RCC 7860 (cell line): ENCODE data around the gene SMIM41.
"Not testable (repeated sequence)": the region's sequence is repeated elsewhere in the genome, so short reads cannot be mapped to it uniquely, and the experiment has no call there.

ENCODE experiments used
- DNase-seq: peaks from one replicate; pipeline ENCODE4 v3.0.0-alpha.2; 2015; ENCODE audit warnings: low spot score
- FAIRE-seq: peaks from 2 replicates; lab custom pipeline; 2012; peaks lifted over from hg19 to GRCh38; lab: Jason Lieb, UNC

SMIM41 gene

DNA sequence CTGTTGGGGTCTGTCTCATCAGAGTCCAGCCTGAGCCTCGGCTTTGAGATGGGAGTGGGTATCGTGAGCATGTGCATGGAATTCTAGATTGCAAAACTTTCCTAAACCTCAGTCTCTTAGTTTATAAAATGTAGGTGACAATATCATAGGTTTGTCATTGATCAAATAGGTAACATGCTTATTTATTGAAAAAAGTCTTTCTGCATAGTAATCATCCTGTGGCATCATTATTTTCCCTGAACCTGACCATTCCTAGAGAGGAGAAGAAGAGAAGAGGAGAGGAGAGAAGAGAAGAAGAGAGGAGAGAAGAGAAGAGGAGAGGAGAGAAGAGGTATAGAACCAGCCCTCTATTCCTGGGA, 4.1 kb downstream of the SMIM41 start:
- no peak for FAIRE-seq
- DNase-seq, result no peak

DNA sequence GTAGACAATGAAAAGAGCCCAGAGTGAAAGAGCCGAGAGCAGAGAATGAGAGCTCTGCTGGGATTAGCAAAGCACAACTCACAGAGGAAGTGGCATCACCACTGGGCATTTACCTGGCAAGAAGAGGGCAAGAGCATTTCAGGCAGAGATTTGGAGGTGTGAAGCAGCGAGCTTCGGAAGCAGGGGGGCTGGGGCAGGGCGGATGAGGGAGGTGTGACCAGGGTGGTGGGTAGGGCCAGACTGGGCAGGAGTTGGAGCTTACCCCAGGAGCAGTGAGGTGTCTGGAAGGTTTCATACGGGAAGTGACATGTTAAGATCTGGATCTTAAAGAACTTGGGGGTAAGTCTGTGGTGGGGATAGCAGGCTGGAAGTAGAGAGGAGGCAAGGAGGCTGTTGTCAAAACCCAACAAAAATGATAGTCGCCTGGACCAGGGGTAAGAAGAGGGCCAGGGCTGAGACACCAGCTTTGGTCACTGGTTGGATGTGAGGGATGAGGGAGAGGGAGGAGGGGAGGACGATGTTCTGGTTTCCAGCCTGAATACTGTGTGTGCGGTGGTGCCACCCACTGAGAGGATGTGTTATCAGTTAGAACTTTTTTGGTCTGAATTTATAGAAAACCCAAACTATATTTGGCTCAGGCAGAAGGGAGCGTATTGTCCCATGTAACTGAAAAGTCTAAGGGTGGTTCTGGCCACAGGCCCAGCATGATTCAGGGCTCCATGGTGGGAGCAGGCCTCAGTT, 5.2 kb downstream of the SMIM41 start:
- FAIRE-seq (no peak), DNase-seq (no peak)

DNA sequence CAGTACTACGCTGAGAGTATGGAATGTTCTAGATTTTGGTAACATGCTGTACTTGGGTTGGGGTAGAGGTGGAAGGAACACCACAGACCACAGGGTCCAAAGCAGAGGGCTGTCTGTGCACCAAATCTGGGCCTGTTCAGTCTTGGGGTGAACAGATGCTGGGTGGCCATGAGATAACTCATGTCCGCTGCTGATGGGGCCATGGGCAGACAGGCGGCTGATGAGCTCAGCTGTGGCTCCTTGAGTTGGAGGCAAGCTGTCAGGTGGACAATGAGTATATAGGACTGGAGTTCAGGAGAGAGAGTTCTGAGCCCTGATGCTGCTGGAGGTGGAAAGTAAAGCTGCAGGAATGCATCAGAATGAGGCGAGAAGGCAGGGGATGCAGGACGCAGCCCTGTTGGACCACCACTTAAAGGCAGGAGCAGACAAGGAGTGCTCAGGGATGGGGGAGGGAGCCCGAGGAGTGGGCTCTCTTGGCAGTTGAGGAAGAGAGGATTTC, 6.2 kb downstream of the SMIM41 start:
- DNase-seq, result no peak
- FAIRE-seq, result no peak

DNA sequence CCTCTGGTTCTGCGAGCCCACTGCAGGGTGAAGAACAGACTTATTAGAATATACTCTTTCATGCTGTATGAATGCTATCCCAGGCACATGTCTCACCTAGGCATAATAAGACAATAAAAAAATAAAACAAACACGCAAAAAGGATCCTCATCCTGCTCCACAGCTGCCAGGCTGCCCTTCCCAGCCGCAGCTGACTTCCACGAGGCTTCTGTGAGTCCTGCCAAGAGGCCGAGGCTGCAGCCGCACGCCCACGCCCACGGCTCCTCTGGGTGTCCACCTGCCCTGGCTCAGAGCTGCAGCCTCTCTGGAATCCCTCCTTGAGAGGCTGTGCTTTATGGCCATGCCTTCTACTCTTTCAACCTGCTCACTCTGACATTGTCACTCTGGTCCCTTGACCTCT, 6.9 kb downstream of the SMIM41 start:
- FAIRE-seq (no peak), DNase-seq (no peak)

DNA sequence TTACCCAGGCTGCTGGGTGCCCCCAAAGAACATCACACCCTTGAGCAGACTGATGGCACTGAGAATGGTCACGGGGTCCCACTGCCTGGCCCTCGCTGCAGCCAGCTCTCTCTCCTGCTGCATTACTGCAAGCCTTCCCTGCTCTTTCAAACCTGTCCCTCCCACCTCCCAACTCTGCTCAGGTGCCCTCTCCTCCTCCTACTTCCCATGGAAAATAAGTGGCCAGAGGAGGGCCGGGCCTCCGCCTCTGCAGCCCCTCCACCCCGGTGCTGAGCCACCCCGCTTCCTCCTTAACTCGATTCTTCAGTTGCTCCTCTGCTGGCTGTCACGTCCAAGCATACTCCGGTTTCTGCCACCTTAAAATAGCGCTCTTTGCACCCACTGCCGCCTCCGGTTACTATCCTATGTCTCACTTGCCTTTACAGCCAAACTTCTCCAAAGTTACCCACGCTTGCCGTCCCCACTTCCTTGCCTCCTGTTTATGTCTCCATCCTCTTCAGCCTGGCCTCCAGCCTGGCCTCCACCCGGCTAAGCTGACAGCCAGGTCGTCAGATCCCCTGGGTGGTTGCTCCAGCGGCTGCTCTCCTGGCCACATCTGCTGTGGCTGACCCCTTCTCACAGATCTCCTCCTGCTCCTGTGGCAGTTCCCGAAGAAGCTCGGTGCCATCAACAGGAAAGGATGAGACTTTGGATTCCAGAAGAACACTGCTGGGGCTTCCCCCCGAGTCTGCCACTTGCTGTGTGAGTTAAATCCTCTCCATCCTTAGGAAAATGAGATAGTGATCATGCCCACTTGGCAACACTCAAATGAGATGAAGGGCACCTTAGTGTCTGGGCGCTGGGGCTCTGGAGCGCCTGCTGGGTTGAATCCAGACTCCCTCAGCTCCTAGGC, 7.7 kb downstream of the SMIM41 start:
- DNase-seq (no peak), FAIRE-seq (no peak)

DNA sequence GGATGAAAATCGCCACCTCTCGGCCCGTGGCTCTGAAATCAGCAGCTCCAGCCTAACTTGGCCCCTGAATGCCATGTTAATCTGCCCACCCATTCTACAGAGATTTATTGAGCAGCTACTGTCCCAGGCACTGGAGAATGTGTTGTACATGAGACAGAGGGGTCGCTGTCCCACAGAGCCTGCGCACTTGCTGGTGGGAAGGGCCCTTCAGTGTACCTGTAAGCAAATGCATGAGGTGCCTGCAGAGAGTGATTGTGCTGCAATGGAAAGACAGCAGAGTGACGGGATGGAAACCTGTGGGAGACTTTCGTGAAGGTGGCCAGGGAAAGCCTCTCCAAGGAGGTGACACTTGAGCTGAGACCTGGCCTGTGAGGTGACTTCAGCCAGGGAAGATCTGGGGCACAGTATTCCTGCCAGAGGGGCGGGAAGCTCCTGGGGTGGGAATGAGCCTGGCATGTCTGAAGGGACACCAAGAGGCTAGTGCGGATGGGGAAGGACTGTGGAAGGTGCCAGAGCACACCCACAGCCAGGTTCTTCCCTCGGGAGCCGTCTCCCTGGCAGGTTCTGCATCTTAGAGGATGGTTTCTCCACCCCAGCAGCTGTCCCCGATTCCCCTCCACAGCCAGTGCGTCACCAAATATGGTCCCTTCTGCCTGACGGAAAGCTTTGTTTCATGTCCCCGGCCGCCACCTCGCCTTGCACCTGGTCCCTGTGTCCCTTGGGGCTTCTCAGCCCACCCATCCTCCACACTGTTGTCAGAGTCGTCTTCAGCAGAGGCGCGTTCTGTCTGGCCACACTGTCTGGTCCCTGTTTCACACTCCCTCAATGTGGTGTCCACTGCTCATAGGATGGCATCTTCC, 8.7 kb downstream of the SMIM41 start:
- DNase-seq (no peak), FAIRE-seq (no peak)

DNA sequence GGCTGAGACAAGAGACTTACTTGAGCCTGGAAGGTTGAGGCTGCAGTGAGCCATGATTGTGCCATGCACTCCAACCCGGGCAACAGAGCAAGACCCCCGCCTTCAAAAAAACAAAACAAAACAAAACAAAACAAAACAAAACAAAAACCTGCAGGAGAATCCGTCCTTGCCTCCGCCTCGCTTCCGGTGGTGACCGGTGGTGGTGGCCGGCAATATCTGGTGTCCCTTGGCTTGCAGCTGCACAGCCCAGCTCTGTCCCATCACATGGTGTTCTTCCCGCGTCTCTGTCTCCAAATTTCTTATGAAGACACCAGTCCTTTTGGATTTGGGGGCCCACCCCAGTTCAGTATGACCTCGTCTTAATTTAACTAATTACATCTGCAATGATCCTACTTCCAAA, 10.0 kb downstream of the SMIM41 start:
- DNase-seq (no peak), FAIRE-seq (no peak)

DNA sequence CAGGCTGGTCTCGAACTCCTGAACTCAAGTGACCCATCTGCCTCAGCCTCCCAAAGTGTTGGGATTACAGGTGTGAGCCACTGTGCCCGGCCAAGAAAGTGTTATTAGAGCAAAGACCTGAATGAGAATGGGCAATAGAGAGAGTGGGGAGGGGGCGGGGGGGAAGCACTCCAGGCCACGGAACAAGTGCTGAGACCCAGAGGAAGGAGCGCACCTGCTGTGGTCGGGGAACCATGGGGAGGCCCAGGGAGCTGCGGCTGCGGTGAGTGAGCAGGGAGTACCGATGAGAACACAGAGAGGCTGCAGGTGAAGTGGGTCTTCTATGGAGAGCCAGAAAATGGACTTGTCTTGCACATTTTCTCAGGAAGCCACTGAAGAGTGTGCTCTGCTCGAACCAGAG, 10.8 kb downstream of the SMIM41 start:
- FAIRE-seq, result no peak
- DNase-seq, result no peak

DNA sequence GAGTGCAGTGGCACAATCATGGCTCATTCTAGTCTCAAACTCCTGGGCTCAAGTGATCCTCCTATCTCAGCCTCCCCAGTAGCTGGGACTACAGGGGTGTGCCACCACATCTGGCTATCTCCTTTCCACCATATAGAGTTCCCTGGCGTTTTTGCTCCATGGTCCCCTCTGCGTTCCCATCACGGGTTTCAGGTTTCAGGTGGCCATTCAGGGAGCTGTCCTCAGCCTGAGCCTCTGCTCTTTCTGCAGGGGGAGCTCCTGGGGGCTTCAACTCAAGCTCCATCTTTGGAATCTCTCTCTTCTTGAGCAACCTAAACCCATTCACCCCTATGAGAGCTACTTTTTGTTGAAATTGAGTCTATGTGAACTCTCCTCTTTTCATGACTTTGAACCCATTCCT, 11.6 kb downstream of the SMIM41 start:
- FAIRE-seq (no peak), DNase-seq (no peak)

DNA sequence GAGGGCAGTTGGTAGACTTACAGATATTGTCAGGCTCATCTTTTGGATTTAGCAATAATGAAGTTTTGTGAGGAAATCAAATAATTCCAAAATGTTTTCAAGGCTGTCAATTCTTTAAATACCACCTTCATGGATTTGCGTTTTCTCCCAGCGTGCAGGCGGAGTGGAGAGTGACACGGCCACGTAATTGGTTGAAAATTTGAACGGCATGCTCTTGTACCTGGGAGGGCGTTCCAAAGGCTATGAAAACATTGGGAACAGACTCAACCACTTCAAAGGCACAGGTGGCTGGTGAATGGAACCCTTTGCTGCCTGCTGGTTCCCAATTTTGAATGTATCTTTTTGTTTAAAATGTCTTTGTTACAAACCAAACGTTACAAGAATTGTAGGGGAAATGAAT, 12.4 kb downstream of the SMIM41 start:
- DNase-seq (no peak), FAIRE-seq (no peak)

DNA sequence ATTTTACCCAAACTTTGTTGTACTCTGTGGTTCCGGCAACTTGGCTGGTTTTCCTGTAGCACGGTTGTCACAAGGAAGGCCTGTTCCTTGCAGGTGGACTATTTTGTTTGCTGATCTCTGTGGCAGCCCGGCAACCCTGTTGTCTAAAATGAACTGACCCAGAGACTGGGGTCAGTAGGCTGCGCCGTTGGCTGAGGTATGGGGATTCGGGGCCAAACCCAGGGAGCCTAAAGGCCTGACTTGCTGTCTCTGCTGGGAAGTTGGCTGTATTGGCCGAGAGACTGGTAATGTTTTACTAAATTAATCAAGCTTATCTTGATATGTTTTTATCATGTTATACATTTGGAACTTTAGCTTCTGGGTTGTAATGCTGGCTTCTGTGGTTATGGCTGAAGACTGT, 13.8 kb downstream of the SMIM41 start:
- FAIRE-seq (no peak), DNase-seq (no peak)

DNA sequence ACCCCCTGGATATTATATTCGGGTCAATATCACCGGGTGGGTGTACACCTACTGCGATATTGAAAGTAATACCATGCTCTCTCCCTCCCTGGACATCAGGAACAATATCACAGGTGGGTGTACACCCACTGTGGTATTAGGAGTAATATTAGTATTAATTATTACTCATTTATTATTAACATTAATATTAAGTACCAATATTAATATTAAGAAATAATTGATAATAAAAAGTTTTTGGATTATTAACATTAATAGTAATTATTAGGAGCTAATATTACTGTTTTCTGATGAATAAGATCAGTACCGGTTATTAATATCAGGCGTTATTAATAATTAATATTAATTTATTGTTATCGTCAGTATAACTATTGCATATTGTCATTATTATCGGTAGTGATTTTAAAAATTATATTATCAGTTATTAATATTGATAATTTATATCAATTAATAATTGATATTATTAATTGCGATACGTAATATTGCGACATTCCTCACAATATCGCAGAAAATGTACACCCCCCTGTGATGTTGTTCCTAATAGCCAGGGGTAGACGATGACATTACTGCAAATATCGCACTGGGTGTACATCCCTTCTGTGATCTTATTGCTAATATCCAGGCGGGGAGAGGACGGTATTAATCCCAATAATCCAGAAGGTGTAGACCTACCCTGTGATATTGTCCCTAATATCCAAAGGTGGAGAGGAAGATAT, 17.0 kb downstream of the SMIM41 start:
- FAIRE-seq (no peak), DNase-seq (no peak)

DNA sequence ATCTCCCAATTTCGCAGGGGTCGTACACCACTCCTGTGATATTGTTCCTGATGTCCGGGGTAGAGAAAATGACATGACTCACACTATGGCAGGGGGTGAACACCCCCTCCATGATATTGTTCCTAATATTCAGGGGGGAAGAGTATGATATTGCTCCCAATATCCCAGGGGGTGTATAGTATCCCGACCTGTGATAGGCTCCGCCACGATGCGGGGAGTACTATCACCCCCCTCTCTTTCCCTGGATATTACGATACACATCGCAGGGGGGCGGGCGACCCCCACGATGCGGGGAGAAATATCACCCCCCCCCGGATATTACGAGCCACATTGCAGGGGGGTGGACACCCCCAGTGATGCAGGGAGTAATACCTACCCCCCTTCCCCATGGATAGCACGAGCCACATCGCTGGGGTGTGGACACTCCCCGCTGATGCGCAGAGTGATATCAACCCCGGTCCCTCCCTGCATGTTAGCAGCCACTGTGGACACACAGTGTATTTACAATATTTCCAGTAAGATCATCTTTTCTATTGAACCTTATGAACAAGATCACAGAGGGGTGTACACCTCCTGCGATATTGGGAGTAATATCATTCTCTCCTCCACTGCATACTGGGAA, 17.7 kb downstream of the SMIM41 start:
- FAIRE-seq (no peak), DNase-seq (no peak)

DNA sequence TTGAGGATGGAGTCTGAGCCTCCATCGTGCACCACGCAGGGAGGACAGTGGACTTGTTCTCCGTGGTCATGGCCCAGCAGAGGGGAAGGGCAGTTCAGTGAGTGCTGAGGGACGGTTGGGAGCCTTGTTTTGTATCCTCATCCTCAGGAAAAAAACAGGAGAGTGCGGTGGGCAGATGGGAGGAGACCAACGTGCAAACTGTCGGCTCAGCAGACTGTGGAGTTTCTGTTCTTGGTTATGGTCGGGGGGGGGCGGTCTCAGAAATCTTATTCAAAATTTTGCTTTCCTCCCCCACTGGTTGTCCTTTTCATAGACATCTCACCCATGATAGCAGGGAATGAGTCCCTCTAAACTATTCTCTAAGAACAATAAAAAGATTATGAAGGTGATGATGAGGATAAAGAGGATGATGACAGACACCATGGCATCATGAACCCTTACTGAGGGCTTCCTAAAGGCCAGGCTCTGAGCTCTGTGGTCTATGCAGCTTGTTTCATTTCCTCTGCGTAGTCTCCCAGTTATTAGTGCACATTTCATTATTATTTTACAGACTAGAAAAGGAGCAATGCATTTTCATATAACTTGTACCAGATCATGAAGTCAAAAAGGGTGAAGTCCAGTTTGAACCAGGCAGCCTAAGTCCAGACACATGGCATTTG, 25.1 kb downstream of the SMIM41 start:
- not testable (repeated sequence) for DNase-seq, FAIRE-seq

DNA sequence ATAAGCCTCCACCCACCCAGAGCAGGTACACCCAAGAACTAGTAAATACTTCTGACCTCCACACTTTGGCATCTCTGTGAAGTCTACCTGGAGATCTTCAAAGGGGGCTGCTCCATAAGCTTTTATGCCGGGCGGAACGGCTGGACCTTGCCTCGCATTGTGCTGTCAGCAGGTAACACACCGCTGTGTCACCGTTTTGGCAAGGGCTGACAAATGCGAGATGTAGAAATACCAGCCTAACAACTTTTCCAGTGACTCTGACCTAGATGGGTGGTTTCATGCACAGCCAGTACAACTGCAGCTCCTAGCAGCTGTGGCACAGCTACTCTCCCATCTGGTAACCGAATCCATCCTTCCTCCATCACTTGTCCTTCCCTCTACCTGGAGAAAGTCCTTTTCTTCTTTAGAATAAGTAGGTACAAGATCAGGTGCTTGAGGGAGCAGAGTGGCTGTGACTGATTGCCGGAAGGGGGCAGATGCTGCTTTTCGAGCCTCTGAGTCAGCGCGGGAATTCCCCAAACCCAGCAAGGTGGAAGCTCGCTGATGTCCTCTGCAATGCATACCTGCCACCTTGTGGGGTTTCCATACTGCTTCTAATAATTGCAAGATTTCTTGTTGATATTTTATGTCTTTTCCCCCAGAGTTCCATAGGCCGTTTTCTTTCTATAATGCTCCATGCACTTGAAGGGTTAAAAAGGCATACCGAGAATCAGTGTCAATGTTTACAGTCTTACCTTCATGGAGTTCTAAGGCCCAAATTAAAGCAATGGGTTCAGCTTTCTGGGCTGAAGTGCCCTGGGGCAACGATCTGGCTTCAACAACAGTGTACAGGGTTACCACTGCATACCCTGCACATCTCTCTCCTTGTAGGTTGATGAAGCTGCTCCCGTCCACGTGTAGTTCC, 37.0 kb downstream of the SMIM41 start:
- peak; percentile 29 for DNase-seq
- FAIRE-seq, result not testable (repeated sequence)

DNA sequence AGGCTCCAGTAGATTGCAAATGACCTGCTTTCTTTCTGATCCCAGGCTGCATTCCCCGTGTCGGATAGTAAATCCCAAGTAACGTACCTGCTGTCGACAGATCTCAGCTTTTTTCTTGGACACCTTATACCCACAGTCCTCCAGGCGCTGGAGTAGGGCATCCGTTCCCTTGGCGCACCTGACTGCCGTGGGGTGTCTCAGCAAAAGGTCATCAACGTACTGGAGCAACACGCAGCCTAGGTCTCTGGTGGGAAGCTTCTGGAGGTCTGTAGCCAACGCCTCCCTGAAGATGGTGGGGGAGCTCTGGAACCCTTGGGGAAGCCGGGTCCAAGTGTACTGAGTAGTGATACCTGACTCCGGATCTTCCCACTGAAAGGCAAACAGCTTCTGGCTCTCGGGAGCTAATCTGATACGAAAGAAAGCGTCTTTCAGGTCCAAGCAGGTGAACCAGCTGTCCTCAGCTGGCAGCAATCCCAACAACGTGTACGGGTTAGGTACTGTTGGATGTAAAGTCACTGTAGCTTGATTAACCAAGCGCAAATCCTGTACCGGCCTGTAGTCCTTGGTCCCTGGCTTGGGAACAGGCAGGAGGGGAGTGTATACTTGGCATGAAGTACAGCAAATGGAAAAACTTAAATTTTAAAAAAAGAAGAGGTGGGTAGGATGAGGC, 38.4 kb downstream of the SMIM41 start:
- DNase-seq (peak; percentile 7), FAIRE-seq (peak; percentile 49)

DNA sequence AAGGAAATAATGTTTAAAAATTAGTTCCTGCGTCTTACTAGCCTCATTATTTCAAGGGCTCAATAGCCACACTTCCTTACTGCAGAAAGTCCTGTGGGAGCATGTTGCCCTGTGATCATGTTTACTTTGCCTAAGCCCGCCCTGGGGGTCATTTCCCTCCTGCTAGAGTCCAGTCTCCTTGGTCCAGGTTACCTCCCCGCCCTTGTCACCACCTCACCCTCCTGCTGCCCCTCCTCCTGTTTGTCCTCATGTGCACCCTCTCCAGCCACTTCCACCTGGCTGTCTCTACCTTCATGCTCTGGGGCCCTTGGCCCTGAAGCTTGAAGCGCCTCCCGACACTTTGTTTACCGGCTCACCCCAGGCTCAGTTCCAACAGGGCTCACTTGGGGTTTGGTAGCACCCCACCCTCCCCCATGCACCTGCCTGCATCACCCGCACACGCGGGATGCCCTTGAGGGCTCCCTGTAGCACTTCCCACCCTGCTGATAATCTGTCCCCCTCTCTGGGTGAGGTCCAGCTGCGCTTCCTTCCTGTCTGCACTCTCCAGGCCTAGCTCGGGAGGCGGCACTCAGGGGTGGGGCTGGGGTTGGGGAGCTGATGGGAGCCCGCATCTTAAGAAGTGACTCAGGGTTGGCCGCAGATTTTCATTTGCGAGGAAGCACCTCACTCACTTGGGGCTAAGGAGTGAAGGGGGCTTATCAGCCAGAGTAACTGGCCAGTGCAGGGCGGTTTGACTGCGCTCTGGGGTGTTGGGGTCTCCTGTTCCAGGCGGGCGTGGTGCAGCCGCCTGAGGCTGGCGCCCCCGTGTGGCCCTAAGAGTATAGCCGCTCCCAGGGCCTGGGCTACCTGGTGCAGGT, 40.1 kb downstream of the SMIM41 start:
- no peak for FAIRE-seq
- peak; percentile 5 for DNase-seq
